Fibroblast of lung (primary cell): Measurements from ENCODE around the gene TMEM244.

Source experiments
- CTCF ChIP-seq, 2 donors: IDR thresholded peaks in 1 of 2; conservative IDR thresholded peaks in 1 of 2; 1 replicate in 1 of 2; 2 replicates in 1 of 2; pipeline ENCODE4 v1.5.1; 2011 to 2012; ENCODE audit warnings: low read length in 2 of 2, control low read depth in 1 of 2, inconsistent platforms in 1 of 2, low read depth in 1 of 2, mild to moderate bottlenecking in 1 of 2
- EZH2 ChIP-seq: IDR thresholded peaks from 2 replicates; pipeline ENCODE4 v1.5.1; 2012; ENCODE audit warnings: low read length, control low read depth, mild to moderate bottlenecking; ENCODE audit errors: missing control alignments

DNA sequence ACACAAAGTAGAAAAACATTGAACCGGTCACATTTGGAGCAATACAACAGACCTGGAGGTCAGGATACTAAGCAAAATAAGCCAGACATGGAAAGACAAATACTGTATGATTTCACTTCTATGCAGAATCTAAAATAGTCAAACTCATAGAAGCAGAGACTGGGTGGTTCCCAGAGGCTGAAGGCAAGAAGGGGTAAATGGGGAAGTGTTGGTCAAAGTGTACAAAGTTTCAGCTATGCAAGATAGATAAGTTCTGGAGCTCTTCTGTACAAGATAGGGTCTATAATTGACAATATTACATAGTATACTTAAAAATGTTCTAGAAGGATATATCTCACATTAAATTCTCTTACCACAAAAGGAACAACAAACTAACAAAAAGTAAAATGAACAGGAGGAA, 70.3 kb downstream of the TMEM244 start:
- TF ChIP-seq EZH2, result no peak
- no peak for TF ChIP-seq CTCF (conservative IDR thresholded peaks at IDR 0.05 in 1 of 2, IDR thresholded peaks at IDR 0.05 in 1 of 2; ENCODE audit: low read depth in 1 of 2, low read length in 2 of 2)
